Ascending aorta (tissue), 2 donors: ENCODE measurements around the gene RAPGEF2. TPM values are rescaled to one million over a fixed set of nuclear protein-coding genes. Genes with fewer than 3 reads are reported as not detected.

Source experiments
- DNase-seq, 2 donors: peaks; one replicate each; pipeline ENCODE4 v3.0.0-alpha.2; 2019; ENCODE audit warnings: low spot score in 2 of 2
- H3K27ac ChIP-seq, 2 donors: fragments of 200-600 bp; sonication (generic); one replicate each; pipeline ENCODE4 v1.5.1; 2016 to 2017; ENCODE audit warnings: mild to moderate bottlenecking in 1 of 2
- H3K27me3 ChIP-seq: fragments of 200-600 bp; sonication (generic); one replicate; pipeline ENCODE4 v1.5.1; 2017
- H3K36me3 ChIP-seq, 2 donors: fragments of 200-600 bp; sonication (generic); one replicate each; pipeline ENCODE4 v1.5.1; 2016
- H3K4me1 ChIP-seq, 2 donors: fragments of 200-600 bp; sonication (generic); one replicate each; pipeline ENCODE4 v1.5.1; 2016 to 2017; ENCODE audit warnings: mild to moderate bottlenecking in 1 of 2
- H3K4me3 ChIP-seq, 2 donors: fragments of 200-600 bp; sonication (generic); one replicate each; pipeline ENCODE4 v1.5.1; 2016 to 2017; ENCODE audit warnings: mild to moderate bottlenecking in 1 of 2
- H3K9me3 ChIP-seq, 2 donors: fragments of 200-600 bp; sonication (generic); one replicate each; pipeline ENCODE4 v1.5.1; 2016
- intact Hi-C: fragments of 100-400 bp; cut with DNase I; formaldehyde crosslinking; loops from one replicate; pipeline ENCODE4 v1.15.1; 2023
- total RNA-seq: library from RNA; depleted of rRNA; stranded (reverse); fragments of >200 nt; gene quantifications from one replicate; pipeline ENCODE4 v1.1.0, GENCODE V29; 2016
- TF ChIP-seq, protein P1 (sequence below), 3 experiments: fragments of 200-600 bp in 2 of 3; fragments of 450-650 bp in 1 of 3; sonication (generic) in 2 of 3; IDR thresholded peaks; one replicate each; pipeline ENCODE4 v1.5.1; 2016 to 2019; ENCODE audit warnings: antibody characterized with exemption in 3 of 3, mild to moderate bottlenecking in 1 of 3, moderate library complexity in 1 of 3

RAPGEF2 gene
- total RNA-seq, 1 donor from 2014 or later, result 65.7 TPM

DNA sequence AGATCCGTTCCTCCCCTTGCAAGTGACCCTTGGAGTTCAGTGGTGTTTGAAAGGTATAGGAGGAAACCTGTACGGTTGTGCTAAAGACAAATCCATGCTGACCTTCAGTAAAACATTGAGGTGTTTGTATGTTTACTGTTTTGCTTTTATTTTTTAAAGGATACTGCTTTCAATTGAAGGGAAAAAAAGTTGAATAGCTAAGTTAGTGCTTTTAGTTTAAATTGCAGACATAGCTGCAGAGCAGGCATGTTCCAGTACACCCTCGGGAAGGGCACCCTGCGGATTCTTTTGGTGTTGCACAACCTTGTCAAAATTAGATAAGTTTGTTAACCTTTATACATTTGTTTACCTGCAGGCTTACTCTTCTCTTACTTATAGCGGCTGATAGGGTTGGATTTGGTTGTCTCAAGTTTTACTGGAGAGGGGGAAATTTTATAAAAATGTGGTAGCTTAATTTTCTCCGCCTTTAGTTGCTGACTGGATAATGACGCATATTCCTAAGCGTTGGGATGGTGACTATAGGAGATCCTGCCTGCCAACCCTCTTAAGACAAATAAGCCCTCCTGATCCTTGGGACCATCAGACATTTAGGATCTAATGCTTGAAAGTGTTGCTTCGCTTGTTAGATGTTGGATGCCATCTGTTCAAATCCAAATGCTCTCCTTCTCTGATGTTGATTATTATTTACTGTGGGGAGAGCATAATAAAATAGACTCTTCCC is 2.0 kb downstream of the RAPGEF2 start:
- peaks cover 0 to 24% of the 10 kb centered on the region in 2 donors for H3K4me1 ChIP-seq
- intact Hi-C loops, result loop anchor here (2.0 to 10.0 kb wide), 7 partner anchors 70 to 433 kb away; partner anchors contain the start of genes C4orf46, ETFDH and FNIP2

DNA sequence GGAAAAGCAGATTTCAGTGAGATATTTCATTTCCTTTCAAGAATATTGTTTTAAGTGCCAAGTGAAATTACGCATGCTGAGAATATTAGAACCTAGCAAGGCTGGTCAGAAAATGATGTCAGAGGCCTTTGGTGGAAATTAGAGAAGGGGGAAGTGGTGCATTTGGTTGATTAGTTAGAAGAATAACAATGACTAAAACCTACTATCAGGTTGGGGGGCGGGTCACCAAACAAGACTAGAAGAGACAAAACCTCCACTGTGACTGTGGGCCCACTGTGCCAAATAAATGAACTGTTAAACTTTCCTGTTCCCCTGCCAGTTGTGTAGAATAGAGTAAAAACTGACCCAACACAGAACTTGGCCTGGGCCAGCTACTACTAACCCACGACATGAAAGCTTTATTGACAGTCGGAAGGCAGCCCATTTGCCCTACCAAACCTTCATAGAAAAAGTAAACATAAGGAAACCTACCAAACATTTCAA is 2.9 kb downstream of the RAPGEF2 start:
- no peaks in the 10 kb centered on the region for H3K36me3 ChIP-seq
- peak overlapping the region; percentile 92 to 93 for H3K4me3 ChIP-seq
- peak in 1 of 2 donors; percentile 69 for DNase-seq
- peak overlapping the region in 1 of 2 donors; percentile 40 for H3K27ac ChIP-seq
- no peaks in the 10 kb centered on the region for H3K9me3 ChIP-seq
- H3K4me1 ChIP-seq, result peaks cover 0 to 24% of the 10 kb centered on the region in 2 donors
- no peaks in the 10 kb centered on the region for H3K27me3 ChIP-seq
- intact Hi-C loops, result loop anchor here (2.0 to 10.0 kb wide), 4 partner anchors 69 to 339 kb away; partner anchors contain the start of gene FNIP2
- TF ChIP-seq, protein P1, sequence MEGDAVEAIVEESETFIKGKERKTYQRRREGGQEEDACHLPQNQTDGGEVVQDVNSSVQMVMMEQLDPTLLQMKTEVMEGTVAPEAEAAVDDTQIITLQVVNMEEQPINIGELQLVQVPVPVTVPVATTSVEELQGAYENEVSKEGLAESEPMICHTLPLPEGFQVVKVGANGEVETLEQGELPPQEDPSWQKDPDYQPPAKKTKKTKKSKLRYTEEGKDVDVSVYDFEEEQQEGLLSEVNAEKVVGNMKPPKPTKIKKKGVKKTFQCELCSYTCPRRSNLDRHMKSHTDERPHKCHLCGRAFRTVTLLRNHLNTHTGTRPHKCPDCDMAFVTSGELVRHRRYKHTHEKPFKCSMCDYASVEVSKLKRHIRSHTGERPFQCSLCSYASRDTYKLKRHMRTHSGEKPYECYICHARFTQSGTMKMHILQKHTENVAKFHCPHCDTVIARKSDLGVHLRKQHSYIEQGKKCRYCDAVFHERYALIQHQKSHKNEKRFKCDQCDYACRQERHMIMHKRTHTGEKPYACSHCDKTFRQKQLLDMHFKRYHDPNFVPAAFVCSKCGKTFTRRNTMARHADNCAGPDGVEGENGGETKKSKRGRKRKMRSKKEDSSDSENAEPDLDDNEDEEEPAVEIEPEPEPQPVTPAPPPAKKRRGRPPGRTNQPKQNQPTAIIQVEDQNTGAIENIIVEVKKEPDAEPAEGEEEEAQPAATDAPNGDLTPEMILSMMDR (IDR thresholded peaks at IDR 0.05), result no peak

More for the DNA sequence above, 2.0 kb downstream of the RAPGEF2 start:
- peak overlapping the region; percentile 92 to 93 for H3K4me3 ChIP-seq
- H3K27ac ChIP-seq, result peak overlapping the region; percentile 13 to 94
- no peaks in the 10 kb centered on the region for H3K27me3 ChIP-seq
- DNase-seq, result no peak
- no peaks in the 10 kb centered on the region for H3K36me3 ChIP-seq
- TF ChIP-seq, protein P1 (IDR thresholded peaks at IDR 0.05), result no peak
- H3K9me3 ChIP-seq, result no peaks in the 10 kb centered on the region

DNA sequence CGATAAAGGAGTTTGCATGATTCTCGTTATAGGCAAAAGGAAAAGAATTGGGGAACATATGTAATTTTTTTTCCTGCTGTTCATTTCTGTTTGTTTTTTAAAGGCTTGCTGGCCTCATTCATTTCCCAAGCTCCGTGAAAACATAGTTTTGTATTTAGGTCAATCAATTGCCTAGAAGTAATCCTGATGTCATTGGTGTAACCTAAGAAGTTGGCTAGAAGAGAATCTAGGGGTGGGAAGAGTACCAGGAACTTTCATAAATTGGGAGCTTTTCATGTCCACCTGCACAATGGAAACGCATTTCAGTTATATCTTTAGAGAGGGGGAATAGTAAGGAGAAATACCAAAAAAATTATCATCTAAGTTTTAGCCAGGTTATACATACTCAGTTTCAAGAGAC is 3.8 kb downstream of the RAPGEF2 start:
- H3K4me3 ChIP-seq, result peak overlapping the region; percentile 4 to 92
- DNase-seq, result no peak
- TF ChIP-seq, protein P1 (IDR thresholded peaks at IDR 0.05), result no peak
- H3K4me1 ChIP-seq, result peaks cover 0 to 24% of the 10 kb centered on the region in 2 donors
- no peak overlapping the region for H3K27ac ChIP-seq
- no peaks in the 10 kb centered on the region for H3K9me3 ChIP-seq
- H3K36me3 ChIP-seq, result no peaks in the 10 kb centered on the region
- intact Hi-C loops, result loop anchor here (5.0 to 10.0 kb wide), 2 partner anchors 96 to 338 kb away; no protein-coding TSS in a partner anchor
- no peaks in the 10 kb centered on the region for H3K27me3 ChIP-seq

DNA sequence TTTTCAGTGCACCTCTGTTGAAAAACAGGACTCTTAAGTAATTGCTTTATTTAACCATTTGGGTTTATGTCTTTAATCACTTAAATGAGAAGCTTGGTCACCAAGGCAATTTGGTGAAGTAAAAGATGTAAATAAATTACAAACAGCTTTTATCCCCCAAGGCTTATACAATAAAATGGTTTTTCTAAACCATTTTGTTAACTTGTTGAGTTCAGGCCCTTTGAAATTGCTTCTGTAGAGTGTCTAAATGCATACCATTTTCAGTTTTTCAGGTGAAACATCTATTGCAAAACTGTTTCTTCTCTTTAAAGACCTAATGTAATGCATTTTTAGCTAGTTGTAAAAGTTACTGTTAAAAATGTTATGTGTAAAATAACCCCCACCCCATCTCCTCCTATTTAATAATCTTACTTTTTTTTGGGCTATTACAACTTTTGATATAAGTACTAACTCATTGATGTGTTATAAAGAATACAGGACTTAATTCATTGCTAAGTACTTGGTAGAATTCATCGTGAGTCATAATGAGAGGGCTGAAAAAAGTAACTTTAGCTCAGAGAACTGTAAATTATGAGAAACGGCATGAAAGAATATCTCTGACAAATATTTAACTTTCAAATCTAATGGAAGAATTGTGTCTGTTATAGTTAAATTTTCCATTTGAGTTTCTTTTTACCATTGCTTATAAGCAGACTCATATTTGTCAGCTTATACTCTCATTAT is 4.5 kb downstream of the RAPGEF2 start:
- TF ChIP-seq, protein P1 (IDR thresholded peaks at IDR 0.05), result no peak
- intact Hi-C loops, result loop anchor here (5.0 to 10.0 kb wide), 2 partner anchors 95 to 337 kb away; no protein-coding TSS in a partner anchor
- no peaks in the 10 kb centered on the region for H3K27me3 ChIP-seq
- no peak for DNase-seq
- peaks cover 0 to 24% of the 10 kb centered on the region in 2 donors for H3K4me1 ChIP-seq
- no peaks in the 10 kb centered on the region for H3K36me3 ChIP-seq
- H3K4me3 ChIP-seq, result peak overlapping the region in 1 of 2 donors; percentile 92
- H3K27ac ChIP-seq, result no peak overlapping the region
- H3K9me3 ChIP-seq, result no peaks in the 10 kb centered on the region

DNA sequence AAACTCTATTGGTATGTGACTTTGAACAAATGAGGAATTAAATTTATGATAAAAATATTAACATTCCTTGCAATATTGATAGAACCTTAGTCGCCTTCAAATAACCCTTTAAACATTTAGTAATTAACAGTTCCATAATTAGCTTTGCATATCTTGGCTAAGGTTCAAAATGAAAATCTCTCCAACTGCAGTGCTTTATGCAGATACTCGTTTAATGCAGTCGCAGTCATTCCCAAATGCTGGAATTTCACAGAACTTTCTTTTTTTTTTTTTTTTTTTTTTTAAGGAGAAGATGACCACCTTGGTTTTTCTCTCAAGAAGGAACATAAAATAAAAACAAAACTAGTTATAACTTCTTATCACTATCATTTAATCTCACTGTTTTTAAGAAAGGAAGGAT is 5.2 kb downstream of the RAPGEF2 start:
- Histone ChIP-seq H3K27me3 (no peaks in the 10 kb centered on the region), H3K9me3 (no peaks in the 10 kb centered on the region), H3K27ac (no peak overlapping the region), H3K4me1 (peaks cover 0 to 24% of the 10 kb centered on the region in 2 donors), H3K36me3 (no peaks in the 10 kb centered on the region), H3K4me3 (no peak overlapping the region)
- TF ChIP-seq, protein P1 (IDR thresholded peaks at IDR 0.05), result no peak
- no peak for DNase-seq
- intact Hi-C loops, result loop anchor here (5.0 to 10.0 kb wide), 2 partner anchors 94 to 337 kb away; no protein-coding TSS in a partner anchor
